ENCODE results near the gene FAM167B.

The FAM167B gene

GRCh38 chr1:32246888-32247273 lies at the start of gene FAM167B:
Gene FAM167B, plus strand, starts transcription at chr1:32247222. Its CDS starts 200 bp downstream, at chr1:32247422.
- in situ Hi-C loops (cut with HindIII; ENCODE audit: low sequenced_read_pairs), result no loop called here

GRCh38 chr1:32197837-32198236 lies 49.2 kb upstream of the FAM167B start:
- in situ Hi-C loops (cut with HindIII; ENCODE audit: low sequenced_read_pairs), result no loop called here

- in situ Hi-C loops (cut with HindIII; ENCODE audit: low sequenced_read_pairs), result no loop called here
Measured at GRCh38 chr1:32198237-32199042, 48.6 kb upstream of the FAM167B start.

- in situ Hi-C loops (cut with HindIII; ENCODE audit: low sequenced_read_pairs), result no loop called here
Measured at GRCh38 chr1:32199043-32199716, 47.8 kb upstream of the FAM167B start.

- in situ Hi-C loops (cut with HindIII; ENCODE audit: low sequenced_read_pairs), result no loop called here
Measured at GRCh38 chr1:32199717-32200072, 47.3 kb upstream of the FAM167B start.

- in situ Hi-C loops (cut with HindIII; ENCODE audit: low sequenced_read_pairs), result no loop called here
Measured at GRCh38 chr1:32200226-32201010, 46.6 kb upstream of the FAM167B start, which contains the start of gene CCDC28B. Gene CCDC28B, plus strand, starts transcription at chr1:32200595. Its CDS starts 1,341 bp downstream, at chr1:32201936.

- in situ Hi-C loops (cut with HindIII; ENCODE audit: low sequenced_read_pairs), result no loop called here
Measured at GRCh38 chr1:32201011-32201855, 45.8 kb upstream of the FAM167B start.

GRCh38 chr1:32204943-32205361 lies 42.1 kb upstream of the FAM167B start:
- in situ Hi-C loops (cut with HindIII; ENCODE audit: low sequenced_read_pairs), result no loop called here

- in situ Hi-C loops (cut with HindIII; ENCODE audit: low sequenced_read_pairs), result no loop called here
Measured at GRCh38 chr1:32205401-32206370, 41.3 kb upstream of the FAM167B start, which contains the start of gene IQCC. Gene IQCC, plus strand, starts transcription at chr1:32205671. Its CDS starts 11 bp downstream, at chr1:32205682.

GRCh38 chr1:32208469-32208868 lies 38.6 kb upstream of the FAM167B start:
- in situ Hi-C loops (cut with HindIII; ENCODE audit: low sequenced_read_pairs), result no loop called here

- in situ Hi-C loops (cut with HindIII; ENCODE audit: low sequenced_read_pairs), result no loop called here
Measured at GRCh38 chr1:32208891-32209328, 38.1 kb upstream of the FAM167B start, which contains the start of gene DCDC2B. Gene DCDC2B, plus strand, starts transcription at chr1:32209089. Its CDS starts 5 bp downstream, at chr1:32209094.

GRCh38 chr1:32215629-32216480 lies 31.2 kb upstream of the FAM167B start:
- in situ Hi-C loops (cut with HindIII; ENCODE audit: low sequenced_read_pairs), result no loop called here

GRCh38 chr1:32216566-32216965 lies 30.5 kb upstream of the FAM167B start:
- in situ Hi-C loops (cut with HindIII; ENCODE audit: low sequenced_read_pairs), result no loop called here

GRCh38 chr1:32219022-32219421 lies 28.0 kb upstream of the FAM167B start:
- in situ Hi-C loops (cut with HindIII; ENCODE audit: low sequenced_read_pairs), result no loop called here

- in situ Hi-C loops (cut with HindIII; ENCODE audit: low sequenced_read_pairs), result no loop called here
Measured at GRCh38 chr1:32220746-32221580, 26.1 kb upstream of the FAM167B start.

- in situ Hi-C loops (cut with HindIII; ENCODE audit: low sequenced_read_pairs), result no loop called here
Measured at GRCh38 chr1:32221581-32221979, 25.4 kb upstream of the FAM167B start.
